Tibial nerve (tissue), 4 donors: ENCODE results near the gene ADIRF. TPM values are rescaled to one million over a fixed set of nuclear protein-coding genes. Genes with fewer than 3 reads are reported as not detected.

Experiments used
- DNase-seq, 2 donors: peaks; one replicate each; pipeline ENCODE4 v3.0.0-alpha.2; 2019; ENCODE audit warnings: low spot score in 2 of 2
- H3K27ac ChIP-seq, 4 donors: fragments of 200-600 bp; sonication (generic) in 3 of 4; one replicate each; pipeline ENCODE4 v1.5.1; 2017 to 2019; ENCODE audit warnings: mild to moderate bottlenecking in 1 of 4
- H3K27me3 ChIP-seq, 2 donors: fragments of 200-600 bp; sonication (generic) in 1 of 2; one replicate each; pipeline versions ENCODE4 v1.5.1 to v1.6.0; 2017 to 2019
- H3K36me3 ChIP-seq, 3 donors: fragments of 200-600 bp; sonication (generic); one replicate each; pipeline ENCODE4 v1.5.1; 2018 to 2019
- H3K4me1 ChIP-seq, 4 donors: fragments of 200-600 bp; sonication (generic) in 3 of 4; one replicate each; pipeline ENCODE4 v1.5.1; 2017 to 2019
- H3K4me3 ChIP-seq, 4 donors: fragments of 200-600 bp; sonication (generic) in 3 of 4; one replicate each; pipeline ENCODE4 v1.5.1; 2017 to 2019; ENCODE audit warnings: mild to moderate bottlenecking in 1 of 4, moderate library complexity in 1 of 4
- H3K9me3 ChIP-seq, 4 donors: fragments of 200-600 bp; sonication (generic) in 3 of 4; one replicate each; pipeline ENCODE4 v1.5.1; 2017 to 2019
- CTCF ChIP-seq, 5 experiments: fragments of 200-600 bp in 3 of 5; fragments of 450-650 bp in 2 of 5; sonication (generic) in 3 of 5; IDR thresholded peaks; one replicate each; pipeline ENCODE4 v1.5.1; 2016 to 2019; ENCODE audit warnings: antibody characterized with exemption in 5 of 5, mild to moderate bottlenecking in 3 of 5, moderate library complexity in 2 of 5
- EP300 ChIP-seq, 2 donors: sonication (generic); formaldehyde crosslinking; IDR thresholded peaks; one replicate each; pipeline ENCODE4 v1.6.1; 2017; ENCODE audit warnings: antibody characterized with exemption in 2 of 2, mild to moderate bottlenecking in 1 of 2
- POLR2A ChIP-seq, 2 donors: fragments of 450-650 bp; IDR thresholded peaks; one replicate each; pipeline ENCODE4 v1.6.1; 2017; ENCODE audit warnings: antibody characterized with exemption in 2 of 2, mild to moderate bottlenecking in 2 of 2, moderate library complexity in 2 of 2
- WGBS, 2 donors: methylation state at CpG; one replicate each; pipeline ENCODE4 v1.1.5; 2018; 5-methylcytosine and 5-hydroxymethylcytosine counted together
- total RNA-seq, 4 donors: library from RNA; depleted of rRNA; stranded (reverse); fragments of >200 nt; gene quantifications; one replicate each; pipeline ENCODE4 v1.1.0, GENCODE V29; 2016

ADIRF gene
- total RNA-seq, 4 donors from 2014 or later = 703 to 1,895 (median 1,121) TPM

GRCh38 chr10:86964847-86965190, 3.5 kb upstream of the ADIRF start:
- DNase-seq = no peak
- Histone ChIP-seq H3K4me1 (peaks cover 0 to 71% (median 40%) of the 10 kb centered on the region in 4 donors), H3K36me3 (no peaks in the 10 kb centered on the region), H3K4me3 (no peak overlapping the region), H3K27me3 (no peaks in the 10 kb centered on the region), H3K9me3 (no peaks in the 10 kb centered on the region), H3K27ac (peak overlapping the region in 2 of 4 donors; percentile 23 to 59)
- TF ChIP-seq EP300 (IDR thresholded peaks at IDR 0.05) (no peak), POLR2A (IDR thresholded peaks at IDR 0.05) (no peak), CTCF (IDR thresholded peaks at IDR 0.05) (no peak)
- 67 to 79% methylated on average over 2 of the region's 2 CpGs for WGBS, 2 donors

GRCh38 chr10:86965986-86966654, 2.2 kb upstream of the ADIRF start:
- H3K4me1 ChIP-seq = peaks cover 0 to 62% (median 38%) of the 10 kb centered on the region in 4 donors
- no peak for DNase-seq
- no peaks in the 10 kb centered on the region for H3K27me3 ChIP-seq
- H3K4me3 ChIP-seq = peak overlapping the region in 1 of 4 donors; percentile 18
- H3K9me3 ChIP-seq = no peaks in the 10 kb centered on the region
- TF ChIP-seq CTCF (IDR thresholded peaks at IDR 0.05) (no peak), POLR2A (IDR thresholded peaks at IDR 0.05) (no peak), EP300 (IDR thresholded peaks at IDR 0.05) (no peak)
- H3K27ac ChIP-seq = peak overlapping the region; percentile 48 to 100 (median 76)
- no peaks in the 10 kb centered on the region for H3K36me3 ChIP-seq
- 35 to 42% methylated on average over 11 of the region's 11 CpGs for WGBS, 2 donors

GRCh38 chr10:86967481-86967941, 771 bp upstream of the ADIRF start:
- Histone ChIP-seq H3K4me1 (peaks cover 0 to 69% (median 47%) of the 10 kb centered on the region in 4 donors), H3K4me3 (peak overlapping the region; percentile 64 to 85 (median 80))

GRCh38 chr10:86968994-86969355, 693 bp downstream of the ADIRF start:
- 25 to 28% methylated on average over 6 to 9 of the region's 9 CpGs for WGBS, 2 donors
- peaks cover 0 to 74% (median 47%) of the 10 kb centered on the region in 4 donors for H3K4me1 ChIP-seq
- DNase-seq = no peak

More at GRCh38 chr10:86967481-86967941, 771 bp upstream of the ADIRF start:
- DNase-seq = no peak
- H3K36me3 ChIP-seq = no peaks in the 10 kb centered on the region
- 47 to 62% methylated on average over 5 to 7 of the region's 7 CpGs for WGBS, 2 donors
- H3K27ac ChIP-seq = peak overlapping the region; percentile 94 to 100 (median 97)
- no peaks in the 10 kb centered on the region for H3K9me3 ChIP-seq
- H3K27me3 ChIP-seq = no peaks in the 10 kb centered on the region
- TF ChIP-seq EP300 (IDR thresholded peaks at IDR 0.05) (no peak), CTCF (IDR thresholded peaks at IDR 0.05) (no peak), POLR2A (IDR thresholded peaks at IDR 0.05) (no peak)

More at GRCh38 chr10:86968994-86969355, 693 bp downstream of the ADIRF start:
- Histone ChIP-seq H3K27me3 (no peaks in the 10 kb centered on the region), H3K36me3 (no peaks in the 10 kb centered on the region), H3K4me3 (peak overlapping the region; percentile 64 to 85 (median 80)), H3K27ac (peak overlapping the region; percentile 94 to 100 (median 97)), H3K9me3 (no peaks in the 10 kb centered on the region)
- no peak for TF ChIP-seq EP300 (IDR thresholded peaks at IDR 0.05)
- TF ChIP-seq POLR2A (IDR thresholded peaks at IDR 0.05) = no peak
- no peak for TF ChIP-seq CTCF (IDR thresholded peaks at IDR 0.05)
